CD4-positive, alpha-beta T cell treated with Interleukin-4 for 1 hour (primary cell): Measurements from ENCODE around the gene HAO2.
"Not testable (repeated sequence)": the region's sequence is repeated elsewhere in the genome, so short reads cannot be mapped to it uniquely, and the experiment has no call there.

Experiments used
- DNase-seq, 2 donors: peaks; one replicate each; pipeline ENCODE4 v3.0.0-alpha.2; 2020 to 2022

HAO2 gene

DNA sequence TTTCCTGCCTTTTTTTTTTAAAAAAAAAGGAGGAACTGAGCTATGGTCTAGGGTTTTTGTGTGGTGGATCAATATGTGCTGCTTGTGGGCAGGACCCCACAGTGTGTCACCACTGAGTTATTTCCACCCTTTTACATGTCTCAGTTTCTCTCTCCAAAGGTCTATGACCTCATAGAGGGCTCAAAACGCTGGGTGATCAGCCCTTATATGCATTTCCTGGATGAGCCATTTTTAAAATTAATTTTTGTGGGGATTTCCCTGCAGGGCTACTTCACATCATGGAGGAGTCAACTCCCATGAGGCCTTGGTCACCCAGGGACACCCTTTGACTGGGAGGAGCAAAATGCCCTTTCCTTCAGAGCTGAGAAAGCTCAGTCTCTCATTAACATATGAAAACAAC, 20.7 kb upstream of the HAO2 start:
- DNase-seq = no peak

DNA sequence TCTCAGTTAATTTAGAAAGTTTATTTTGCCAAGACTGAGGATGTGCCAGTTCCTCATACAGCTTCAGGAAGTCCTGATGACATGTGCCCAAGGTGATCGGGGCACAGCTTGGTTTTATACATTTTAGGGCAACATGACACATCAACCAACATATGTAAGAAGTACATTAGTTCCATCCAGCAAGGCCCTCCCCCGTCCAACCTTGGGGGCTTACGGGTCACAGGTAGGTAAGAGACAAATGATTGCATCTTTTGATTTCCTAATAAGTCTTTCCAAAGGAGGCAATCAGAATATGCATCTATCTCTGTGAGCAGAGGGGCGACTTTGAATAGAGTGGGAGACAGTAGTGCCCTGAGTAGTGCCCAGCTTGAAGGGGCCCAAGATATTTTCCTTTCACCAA, 19.6 kb upstream of the HAO2 start:
- DNase-seq = no peak

DNA sequence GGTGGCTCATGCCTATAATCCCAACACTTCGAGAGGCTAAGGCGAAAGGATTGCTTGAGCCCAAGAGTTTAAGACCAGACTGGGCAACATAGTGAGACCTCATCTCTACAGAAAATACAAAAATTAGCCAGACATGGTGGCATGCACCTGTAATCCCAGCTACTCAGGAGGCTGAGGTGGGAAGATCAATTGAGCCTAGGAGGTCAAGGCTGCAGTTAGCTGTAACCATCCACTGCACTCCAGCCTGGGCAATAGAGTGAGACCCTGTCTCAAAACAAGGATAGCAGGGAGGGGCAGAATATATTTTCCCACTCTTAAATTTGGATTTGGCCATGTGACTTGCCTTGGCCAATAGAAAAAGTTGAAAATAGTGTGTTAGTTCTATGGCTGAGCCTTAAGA, 17.7 kb upstream of the HAO2 start:
- DNase-seq = not testable (repeated sequence)

DNA sequence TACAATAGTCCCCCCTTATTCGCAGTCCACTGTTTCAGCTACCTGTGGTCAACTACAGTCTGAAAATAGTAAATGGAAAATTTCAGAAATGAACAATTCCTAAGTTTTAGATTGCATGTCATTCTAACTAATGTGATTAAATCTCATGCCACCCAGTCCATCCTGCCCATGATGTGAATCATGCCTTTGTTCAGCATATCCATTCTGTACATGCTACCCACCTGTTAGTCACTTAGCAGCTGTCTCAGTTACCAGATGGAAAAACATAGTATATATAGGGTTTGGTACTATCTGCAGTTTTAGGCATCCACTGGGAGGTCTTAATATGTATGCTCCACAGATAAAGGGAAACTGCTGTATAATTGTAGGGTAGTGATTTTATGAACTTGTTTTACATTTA, 16.6 kb upstream of the HAO2 start:
- no peak for DNase-seq

DNA sequence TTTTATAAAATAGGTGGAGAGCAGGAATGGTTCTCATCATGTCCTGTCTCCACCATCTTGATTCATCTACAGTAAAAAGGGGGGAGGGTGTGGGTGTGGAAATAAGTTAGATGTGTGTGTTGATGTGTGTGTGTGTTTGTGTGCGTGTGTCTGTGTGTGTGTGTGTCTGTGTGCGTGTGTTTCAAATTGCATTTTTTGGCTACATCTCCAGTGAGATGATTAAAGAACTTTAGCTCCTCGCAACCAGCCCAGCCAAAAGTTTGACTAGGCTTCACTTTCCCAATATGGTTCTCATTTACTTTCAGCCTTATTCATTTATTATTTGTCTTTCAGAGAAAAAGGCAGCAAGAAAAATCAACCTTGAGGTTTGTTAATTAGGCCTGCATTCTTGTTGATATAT, 14.7 kb upstream of the HAO2 start:
- DNase-seq = no peak

DNA sequence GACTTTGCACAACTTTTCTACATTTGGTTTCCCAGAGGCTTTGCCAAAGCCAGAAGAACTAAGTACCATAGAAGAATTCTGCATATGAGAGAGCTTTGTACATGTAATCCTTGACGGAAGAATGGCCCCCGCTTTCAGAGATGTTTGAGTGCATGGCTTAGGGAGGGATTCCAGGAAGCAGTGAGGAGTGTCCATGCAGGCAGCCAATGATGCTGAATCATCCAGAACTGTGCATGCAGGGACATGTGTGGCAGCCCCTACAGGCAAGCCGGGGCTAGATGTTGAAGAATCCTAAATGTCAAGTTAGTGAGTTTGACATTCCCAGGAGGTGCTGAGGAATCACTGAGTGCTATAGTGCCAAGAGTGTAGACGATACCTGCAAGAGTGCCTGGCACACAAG, 9.9 kb upstream of the HAO2 start:
- DNase-seq = no peak

DNA sequence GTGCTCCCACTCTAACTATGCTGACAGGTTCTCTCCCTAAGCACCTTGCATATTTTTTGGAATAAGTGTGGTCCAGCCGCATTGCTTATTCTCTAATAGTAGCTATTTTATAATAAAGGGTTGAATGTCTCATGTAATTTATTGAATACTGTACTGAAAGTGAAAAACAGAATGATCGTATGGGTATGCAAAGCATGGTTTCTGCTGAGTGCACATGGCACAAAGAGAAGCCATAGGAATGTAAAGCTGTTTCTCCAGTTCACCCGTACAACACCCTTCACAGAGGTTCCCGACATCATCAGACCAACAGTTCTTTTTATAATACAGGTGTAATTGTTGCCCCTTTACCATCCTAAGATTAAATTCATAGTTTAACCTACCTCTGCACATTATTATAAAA, 8.9 kb upstream of the HAO2 start:
- DNase-seq = no peak

DNA sequence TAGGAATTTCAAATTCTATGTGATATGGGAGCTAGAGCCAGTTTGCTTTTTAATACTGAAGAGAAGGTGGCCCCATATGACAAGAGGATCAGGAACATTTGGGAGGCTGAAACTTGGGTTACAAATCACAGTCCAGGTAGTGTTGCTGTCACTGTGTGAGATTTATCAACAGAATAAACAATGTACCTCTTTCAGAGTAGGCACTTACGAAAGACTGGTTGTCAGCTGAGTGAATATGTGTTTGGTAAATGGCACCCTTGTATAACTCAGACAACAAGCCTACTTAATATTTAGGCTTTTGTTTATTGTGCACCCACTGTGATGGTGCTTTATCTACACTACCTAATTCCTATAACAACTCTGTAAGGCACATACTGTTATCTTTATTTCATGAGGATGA, 7.4 kb upstream of the HAO2 start:
- DNase-seq = no peak

DNA sequence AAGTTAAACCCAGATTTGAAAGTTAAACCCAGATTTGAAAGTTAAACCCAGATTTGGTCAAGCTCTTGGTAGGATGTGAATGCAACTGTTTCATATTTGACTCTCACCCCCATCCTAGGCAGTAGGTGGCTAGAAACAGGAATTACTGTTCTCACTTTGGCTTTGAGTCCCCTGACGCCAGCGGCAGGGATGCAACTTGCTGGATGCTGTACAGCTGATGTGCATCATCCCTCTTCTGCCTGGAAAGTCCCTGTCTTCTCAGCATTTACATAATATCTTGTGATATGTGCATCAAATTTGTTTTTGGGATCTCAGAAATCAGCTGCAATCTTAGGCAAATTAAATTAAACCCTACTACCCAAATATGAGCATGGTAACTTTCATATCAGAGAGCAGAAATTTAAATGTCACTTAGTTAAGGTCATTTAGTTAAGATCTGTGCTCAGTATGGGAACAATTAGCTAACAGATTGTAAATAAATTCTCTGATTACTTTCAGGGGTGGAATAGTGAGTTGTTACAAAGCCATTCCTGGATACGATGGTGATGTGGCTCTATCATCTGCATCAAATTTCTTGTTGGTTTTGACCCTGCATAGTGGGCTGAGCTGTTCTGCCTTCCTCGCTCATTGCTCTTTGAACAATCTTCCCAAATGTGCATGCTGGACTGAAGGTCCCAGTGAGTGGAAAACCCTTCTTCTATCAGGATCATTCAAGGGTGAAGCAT, 6.8 kb upstream of the HAO2 start:
- DNase-seq = no peak

DNA sequence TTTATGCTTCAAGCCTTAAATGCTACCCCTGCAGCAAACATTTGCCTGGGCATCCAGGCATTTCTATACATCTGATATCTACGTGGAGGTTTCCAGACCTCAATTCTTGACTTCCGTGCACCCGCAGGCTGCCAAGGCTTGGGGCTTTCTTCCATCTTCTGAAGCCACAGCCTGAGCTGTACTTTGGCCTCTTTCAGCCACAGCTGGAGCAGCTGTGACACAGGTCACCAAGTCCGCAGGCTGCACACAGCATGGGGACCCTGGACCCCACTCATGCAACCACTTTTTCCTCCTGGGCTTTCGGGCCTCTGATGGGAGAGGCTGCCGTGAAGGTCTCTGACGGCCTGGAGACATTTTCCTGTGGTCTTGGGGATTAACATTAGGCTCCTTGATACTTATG, 5.4 kb upstream of the HAO2 start:
- DNase-seq = no peak

DNA sequence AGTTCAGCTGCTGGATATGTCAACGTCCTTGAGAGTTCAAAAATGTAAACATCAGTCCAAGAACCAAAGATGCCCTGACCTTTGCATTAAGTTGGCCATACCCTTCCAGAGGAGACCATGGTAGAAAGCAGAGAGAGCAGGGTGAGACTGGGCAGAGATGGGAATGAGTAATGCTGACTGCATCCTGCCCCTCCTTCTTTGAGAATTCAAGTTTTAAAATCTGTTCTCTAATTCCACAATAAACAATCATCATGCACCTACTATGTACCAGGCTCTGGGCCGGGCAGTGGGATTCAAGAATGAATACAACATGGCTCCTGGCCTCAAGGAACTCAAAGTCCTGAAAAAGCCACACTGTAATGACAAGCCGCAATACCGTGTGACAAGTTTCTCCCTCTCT, 3.9 kb upstream of the HAO2 start:
- DNase-seq = no peak

DNA sequence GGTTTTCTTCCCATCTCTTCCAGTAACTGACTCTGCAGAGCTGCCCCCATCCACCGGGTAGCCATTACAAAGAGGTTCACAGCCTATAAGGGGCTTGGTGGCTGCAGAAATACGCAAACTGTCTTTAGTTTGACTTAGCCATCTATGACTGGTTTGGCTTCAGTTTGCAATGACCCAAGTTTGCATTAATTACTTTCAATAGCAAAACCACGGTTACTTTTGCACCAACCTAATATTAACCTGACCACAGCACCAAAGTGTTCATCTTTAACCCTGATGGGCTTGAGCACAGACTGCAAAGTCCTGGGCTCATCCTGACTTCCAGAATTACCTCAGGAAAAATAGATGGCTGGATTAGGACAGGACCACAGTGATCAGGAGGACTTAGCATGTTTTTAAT, 2.2 kb upstream of the HAO2 start:
- no peak for DNase-seq

DNA sequence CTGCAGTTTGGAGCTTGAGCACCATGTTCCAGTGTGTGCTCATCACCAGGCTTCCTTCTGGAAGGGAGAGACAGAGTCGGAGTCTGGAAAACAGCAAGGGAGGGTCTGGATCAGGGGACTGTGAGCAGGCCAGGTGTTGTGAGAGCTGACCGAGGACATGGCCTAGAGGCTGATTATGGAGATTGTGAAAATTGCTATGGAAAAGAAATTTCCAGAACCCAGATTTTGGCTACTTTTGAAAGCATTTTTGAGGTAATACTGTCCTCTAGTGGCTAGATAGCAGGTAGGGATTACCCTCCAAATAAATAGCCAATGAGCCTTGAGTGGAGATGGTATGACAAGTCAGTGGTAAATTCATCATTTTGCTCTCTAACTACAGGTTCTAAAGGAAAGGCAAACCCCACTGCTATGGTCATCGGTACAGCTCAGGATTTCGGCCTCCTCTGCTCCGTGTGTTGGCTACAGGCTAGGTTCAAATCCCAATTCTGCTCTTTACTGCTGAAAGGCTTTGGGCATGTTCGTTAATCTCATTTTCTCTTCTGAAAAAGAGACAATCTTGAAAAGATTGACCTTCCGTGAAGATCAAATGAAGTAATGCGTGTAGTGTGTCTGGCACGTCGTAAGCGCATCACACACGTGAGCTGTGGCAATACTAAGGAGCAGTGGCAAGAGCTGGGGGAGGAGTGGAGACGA, 1.0 kb upstream of the HAO2 start:
- no peak for DNase-seq

DNA sequence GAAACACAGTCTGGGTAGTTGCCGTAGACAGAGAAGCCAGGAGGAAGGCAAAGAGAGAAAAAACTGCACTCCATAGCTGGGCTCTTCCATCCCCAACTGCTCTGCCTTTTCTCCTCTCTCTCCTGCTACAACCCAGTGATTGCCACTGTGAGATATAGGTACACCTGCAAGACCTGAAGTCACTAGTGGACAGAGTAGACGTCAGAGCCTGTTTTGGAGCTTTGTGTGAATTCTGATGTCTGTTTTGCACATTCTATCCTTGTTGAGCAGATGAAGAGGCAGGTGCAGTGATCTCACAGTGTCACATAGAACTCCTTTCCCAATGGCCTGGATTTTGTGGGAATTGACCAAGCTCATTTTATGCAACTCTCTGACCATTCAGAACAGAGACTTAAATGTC, 2.2 kb downstream of the HAO2 start:
- DNase-seq = no peak

DNA sequence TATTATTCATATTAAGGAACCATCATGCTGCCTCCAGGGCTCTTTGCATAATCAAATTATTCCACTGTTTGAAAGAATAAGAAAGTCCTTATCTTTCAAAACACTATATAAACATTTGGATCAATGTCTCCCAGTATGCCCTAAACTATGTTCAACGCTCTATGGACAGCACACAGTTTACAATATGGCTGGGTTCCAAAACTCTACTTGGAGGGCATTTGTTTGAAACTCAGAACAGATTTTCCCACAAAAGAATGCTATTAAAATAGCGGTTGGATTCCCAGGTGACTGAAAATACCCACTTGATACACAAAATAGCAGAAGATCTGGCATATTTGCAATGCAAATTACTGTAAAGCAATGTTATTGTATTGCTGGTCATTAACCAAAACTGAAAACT, 3.2 kb downstream of the HAO2 start:
- no peak for DNase-seq

DNA sequence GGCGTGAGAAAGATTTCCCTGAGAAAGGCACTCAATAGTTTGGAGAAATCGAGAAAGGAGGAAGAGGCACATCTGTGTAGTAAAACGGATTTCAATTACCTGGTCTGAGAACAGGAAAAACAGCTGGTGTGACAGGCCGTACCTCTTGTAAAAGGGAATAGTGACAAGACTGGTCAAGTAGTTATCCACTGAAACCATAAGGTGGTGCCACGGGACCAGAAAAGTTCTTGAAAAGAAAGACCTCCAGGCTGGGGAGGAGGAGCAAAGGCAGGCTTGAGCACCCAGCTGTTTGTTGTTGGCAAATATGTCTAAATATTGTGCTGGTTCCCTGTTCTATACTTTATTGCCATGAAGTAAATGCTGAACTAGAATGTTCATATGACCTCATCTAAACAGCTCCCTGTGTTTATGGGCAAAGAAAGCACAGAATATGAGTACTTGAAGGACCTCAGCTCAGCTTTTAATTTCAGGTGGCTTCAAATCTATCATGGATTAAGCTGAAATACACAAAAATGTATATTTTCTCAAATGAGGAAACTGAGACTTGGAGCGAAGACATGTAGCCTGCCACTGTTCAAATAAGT, 4.0 kb downstream of the HAO2 start:
- no peak for DNase-seq

DNA sequence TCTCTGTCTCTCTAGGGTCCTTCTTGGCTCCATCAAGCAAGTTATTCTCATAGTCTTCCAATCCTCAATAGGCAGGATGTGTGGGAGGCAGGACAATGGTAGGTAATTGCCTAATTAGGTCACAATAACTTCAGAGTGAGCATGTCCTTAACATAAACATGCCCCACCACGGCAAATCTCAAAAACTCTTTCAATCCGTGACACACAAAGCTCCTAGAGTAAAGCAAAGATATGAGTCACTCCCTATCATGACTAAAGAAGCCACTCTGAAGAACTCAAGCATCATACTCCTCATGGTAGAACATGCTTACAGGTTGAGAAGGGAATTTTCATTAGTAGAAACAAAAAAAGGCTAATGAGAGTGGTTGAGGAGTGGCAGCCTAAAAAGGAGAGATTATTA, 4.9 kb downstream of the HAO2 start:
- DNase-seq = no peak

DNA sequence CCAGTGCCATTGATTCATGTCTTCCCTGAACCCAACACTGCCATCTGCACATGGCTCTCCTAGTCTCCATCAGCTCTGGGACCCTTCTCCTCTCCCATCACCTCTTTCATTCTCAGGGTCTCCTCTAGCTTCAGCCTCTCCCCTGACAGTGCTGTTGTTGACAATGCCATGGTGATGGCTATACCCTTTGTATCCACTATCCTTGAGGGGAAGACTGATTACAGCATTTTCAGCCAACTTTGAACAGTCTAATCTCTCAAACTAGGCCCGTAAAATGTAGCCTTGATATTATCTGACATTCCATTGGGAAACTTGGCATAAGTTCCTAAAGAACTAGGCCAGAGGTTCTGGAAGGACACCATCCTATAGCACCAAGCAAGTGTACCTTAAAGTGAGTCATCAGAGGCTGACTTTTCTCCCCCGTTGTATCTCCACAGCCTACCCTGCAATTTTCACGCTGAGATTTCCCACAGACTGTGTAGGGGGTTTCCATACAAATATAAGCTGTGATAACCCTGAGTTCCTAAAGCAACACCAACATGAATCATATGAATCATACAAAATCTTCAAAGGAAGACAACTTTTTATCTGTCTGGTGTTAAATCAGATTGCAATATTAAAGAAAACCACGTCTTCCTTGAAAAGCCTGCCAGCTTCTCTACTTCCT, 5.8 kb downstream of the HAO2 start:
- DNase-seq = no peak

DNA sequence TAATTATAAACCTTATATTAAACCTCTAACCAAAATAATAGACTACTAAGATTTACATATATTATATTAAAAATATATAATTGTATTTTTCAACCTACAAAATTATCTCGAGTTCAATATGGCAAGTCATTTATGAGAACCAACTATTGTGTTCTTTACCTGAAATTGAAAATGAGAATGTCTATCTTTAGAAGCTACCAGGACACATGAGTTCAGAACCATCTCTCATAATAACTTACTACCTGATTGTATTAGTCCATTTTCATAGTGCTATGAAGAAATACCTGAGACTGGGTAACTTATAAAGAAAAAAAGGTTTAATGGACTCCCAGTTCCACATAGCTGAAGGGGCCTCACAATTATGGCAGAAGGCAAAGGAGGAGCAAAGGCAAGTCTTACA, 6.8 kb downstream of the HAO2 start:
- DNase-seq = no peak

DNA sequence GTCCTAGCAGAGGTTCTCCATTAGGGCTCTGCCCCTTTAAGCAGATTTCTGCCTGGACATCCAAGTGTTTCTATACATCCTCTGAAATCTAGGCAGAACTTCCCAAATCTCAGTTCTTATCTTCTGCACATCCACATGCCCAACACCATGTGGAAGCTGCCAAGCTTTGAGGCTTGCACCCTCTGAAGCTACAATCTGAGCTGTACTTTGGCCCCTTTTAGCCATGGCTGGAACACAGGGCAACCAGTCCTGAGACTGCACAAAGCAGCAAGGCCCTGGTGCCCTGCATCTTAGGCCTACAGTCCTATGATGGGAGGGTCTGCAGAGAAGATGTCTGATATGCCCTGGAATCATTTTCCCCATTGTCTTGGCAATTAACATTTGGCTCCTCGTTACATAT, 8.0 kb downstream of the HAO2 start:
- no peak for DNase-seq

DNA sequence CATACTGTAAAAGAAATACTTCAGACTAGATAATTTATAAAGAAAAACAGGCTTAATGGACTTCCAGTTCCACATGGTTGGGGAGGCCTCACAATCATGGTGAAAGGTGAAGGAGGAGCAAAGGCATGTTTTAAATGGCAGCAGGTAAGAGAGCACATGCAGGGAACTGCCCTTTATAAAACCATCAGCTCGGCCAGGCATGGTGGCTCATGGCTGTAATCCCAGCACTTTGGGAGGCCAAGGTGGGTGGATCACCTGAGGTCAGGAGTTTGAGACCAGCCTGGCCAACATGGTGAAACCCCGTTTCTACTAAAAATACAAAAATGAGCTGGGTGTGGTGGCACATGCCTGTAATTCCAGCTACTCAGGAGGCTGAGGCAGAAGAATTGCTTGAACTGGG, 9.0 kb downstream of the HAO2 start:
- not testable (repeated sequence) for DNase-seq

DNA sequence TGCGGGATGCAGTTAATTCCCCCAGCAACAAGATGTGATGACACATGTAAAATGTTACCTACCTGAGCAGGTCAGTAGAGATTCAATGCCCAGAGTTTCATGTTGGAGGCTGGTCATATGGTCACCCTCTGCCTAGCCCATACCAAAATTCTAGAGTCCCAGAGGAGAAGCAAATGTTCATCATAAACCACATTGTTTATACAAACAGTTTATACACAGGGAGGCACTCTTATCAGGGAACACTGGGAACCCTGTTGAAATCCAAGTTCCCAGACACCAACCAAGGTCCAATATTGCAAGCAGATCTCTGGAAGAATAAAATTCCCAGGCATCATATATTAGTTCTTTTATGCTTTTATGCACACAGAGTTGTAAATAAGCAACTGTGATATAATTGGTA, 10.5 kb downstream of the HAO2 start:
- DNase-seq = no peak

DNA sequence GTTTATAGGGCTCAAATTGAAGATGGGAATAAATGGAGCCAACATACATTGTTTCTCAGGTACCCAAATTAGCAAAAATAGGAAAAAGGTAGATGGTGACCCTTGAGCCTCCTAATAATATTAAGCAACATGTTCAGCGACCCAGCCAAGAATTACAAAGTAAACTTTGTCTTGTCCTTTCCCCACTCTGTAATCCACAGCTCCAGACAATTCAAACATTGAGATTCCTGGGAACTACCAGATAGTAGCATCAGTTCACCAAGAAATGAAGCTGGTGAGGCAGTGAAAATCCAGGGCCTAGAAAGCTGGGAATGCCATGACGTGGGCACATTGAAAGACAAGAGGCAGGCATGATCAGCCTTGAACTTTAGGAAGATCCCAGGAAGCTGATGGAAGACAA, 11.7 kb downstream of the HAO2 start:
- no peak for DNase-seq

DNA sequence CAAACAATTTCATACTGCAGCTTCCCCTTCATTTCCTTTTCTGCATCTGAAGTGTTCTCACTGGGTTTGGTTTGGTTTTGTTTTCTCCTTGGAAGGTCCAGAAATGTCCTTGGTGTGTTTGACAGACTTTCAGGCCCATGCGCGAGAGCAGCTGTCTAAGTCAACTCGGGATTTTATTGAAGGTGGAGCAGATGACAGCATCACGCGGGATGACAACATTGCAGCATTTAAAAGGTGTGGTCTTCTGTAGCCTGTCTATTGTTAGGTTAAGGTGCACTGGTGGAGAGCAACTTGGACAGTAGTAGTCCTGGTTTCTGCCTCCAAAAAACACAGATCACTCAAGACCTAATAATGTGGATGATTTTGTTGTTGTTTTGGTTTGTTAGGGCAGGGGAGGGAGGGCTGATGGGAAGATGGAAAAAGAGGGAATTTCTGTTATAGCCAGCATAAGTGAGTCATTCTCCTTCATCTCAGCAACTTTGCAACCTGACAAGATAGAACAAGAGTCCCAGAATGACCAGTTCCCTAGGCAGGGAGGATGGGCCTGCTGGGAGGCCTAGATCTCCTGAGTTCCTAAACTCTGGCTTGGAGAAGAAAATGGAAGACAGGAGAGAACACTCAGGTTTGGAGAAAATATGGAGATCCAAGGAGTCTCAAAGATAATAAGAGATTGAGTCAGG, 12.5 kb downstream of the HAO2 start:
- no peak for DNase-seq
